Activated naive CD4-positive, alpha-beta T cell treated with anti-CD3 and anti-CD28 coated beads, Interleukin-2, amount 10 ng/mL, durations not matched to agents 7 days and 5 days (primary cell): Measurements from ENCODE around the gene ORC5.
"Not testable (repeated sequence)": the region's sequence is repeated elsewhere in the genome, so short reads cannot be mapped to it uniquely, and the experiment has no call there.

Experiments
- CTCF ChIA-PET: fragments of 350-600 bp; sonication (Branson Sonifier 250); formaldehyde crosslinking; loops from one replicate; lab custom pipeline; 2021; ENCODE audit warnings: antibody characterized with exemption; lab: Charles Lee
- DNase-seq: peaks from one replicate; pipeline ENCODE4 v3.0.0-alpha.2; 2020
- H3K27ac Mint-ChIP-seq: one replicate; pipeline ENCODE4 v1.8.0; 2021; ENCODE audit warnings: mild to moderate bottlenecking, moderate library complexity, mixed read lengths
- H3K27me3 Mint-ChIP-seq: one replicate; pipeline ENCODE4 v1.8.0; 2021; ENCODE audit warnings: mild to moderate bottlenecking, mixed read lengths
- H3K36me3 Mint-ChIP-seq: one replicate; pipeline ENCODE4 v1.8.0; 2021; ENCODE audit warnings: mixed read lengths
- H3K4me1 Mint-ChIP-seq: one replicate; pipeline ENCODE4 v1.8.0; 2021; ENCODE audit warnings: mixed read lengths
- H3K4me3 Mint-ChIP-seq: one replicate; pipeline ENCODE4 v1.8.0; 2021; ENCODE audit warnings: mild to moderate bottlenecking, moderate library complexity, mixed read lengths
- H3K9me3 Mint-ChIP-seq: one replicate; pipeline ENCODE4 v1.8.0; 2021; ENCODE audit warnings: mixed read lengths

The ORC5 gene

GRCh38 chr7:104207731-104208420 is at the start of gene ORC5:
Gene ORC5, minus strand, starts transcription at chr7:104208013. Its CDS starts 109 bp downstream, at chr7:104207904.
- peak; percentile 82 for DNase-seq
- Mint-ChIP-seq H3K9me3 (peaks cover 5% of the 10 kb centered on the region), H3K4me1 (peaks cover 39% of the 10 kb centered on the region), H3K27ac (peak within 1 kb of the TSS; percentile 94), H3K27me3 (peaks cover 16% of the 10 kb centered on the region), H3K36me3 (peaks cover 17% of the 10 kb centered on the region), H3K4me3 (peak within 1 kb of the TSS; percentile 98)
- CTCF ChIA-PET = interaction anchor here (1.4 kb wide), 1 partner anchor 24 kb away, joined by 3 read pairs; no protein-coding TSS in a partner anchor

GRCh38 chr7:104255616-104256015 is 47.8 kb upstream of the ORC5 start:
- CTCF ChIA-PET = interaction anchor here (1.4 kb wide), 1 partner anchor 24 kb away, joined by 3 read pairs; no protein-coding TSS in a partner anchor
- H3K9me3 Mint-ChIP-seq = no peaks in the 10 kb centered on the region
- H3K4me1 Mint-ChIP-seq = no peaks in the 10 kb centered on the region
- no peak for DNase-seq
- no peaks in the 10 kb centered on the region for H3K36me3 Mint-ChIP-seq
- no peak overlapping the region for H3K27ac Mint-ChIP-seq
- peaks cover 5% of the 10 kb centered on the region for H3K27me3 Mint-ChIP-seq
- no peak overlapping the region for H3K4me3 Mint-ChIP-seq

GRCh38 chr7:104255194-104255593 is 47.4 kb upstream of the ORC5 start:
- Mint-ChIP-seq H3K27me3 (peaks cover 5% of the 10 kb centered on the region), H3K9me3 (no peaks in the 10 kb centered on the region), H3K27ac (no peak overlapping the region), H3K36me3 (no peaks in the 10 kb centered on the region), H3K4me1 (no peaks in the 10 kb centered on the region), H3K4me3 (no peak overlapping the region)
- CTCF ChIA-PET = interaction anchor here (1.4 kb wide), 1 partner anchor 23 kb away, joined by 3 read pairs; no protein-coding TSS in a partner anchor
- DNase-seq = no peak

- H3K27ac Mint-ChIP-seq = no peak overlapping the region
These were observed 46.9 kb upstream of the ORC5 start for GRCh38 chr7:104254696-104255095.

GRCh38 chr7:104252409-104253134 is 44.8 kb upstream of the ORC5 start:
- Mint-ChIP-seq H3K36me3 (no peaks in the 10 kb centered on the region), H3K27me3 (no peaks in the 10 kb centered on the region), H3K4me3 (no peak overlapping the region), H3K9me3 (no peaks in the 10 kb centered on the region), H3K4me1 (no peaks in the 10 kb centered on the region), H3K27ac (no peak overlapping the region)
- DNase-seq = no peak
- CTCF ChIA-PET = interaction anchor here (0.9 to 2.5 kb wide), 3 partner anchors 12 to 21 kb away, joined by 4 to 8 read pairs (median 5); no protein-coding TSS in a partner anchor

More at GRCh38 chr7:104254696-104255095, 46.9 kb upstream of the ORC5 start:
- Mint-ChIP-seq H3K36me3 (no peaks in the 10 kb centered on the region), H3K4me3 (no peak overlapping the region), H3K9me3 (no peaks in the 10 kb centered on the region), H3K27me3 (peaks cover 5% of the 10 kb centered on the region), H3K4me1 (no peaks in the 10 kb centered on the region)
- DNase-seq = no peak
- CTCF ChIA-PET = interaction anchor here (1.4 kb wide), 1 partner anchor 23 kb away, joined by 3 read pairs; no protein-coding TSS in a partner anchor

GRCh38 chr7:104242638-104243037 is 34.8 kb upstream of the ORC5 start:
- CTCF ChIA-PET = no interaction called here
- no peak for DNase-seq
- no peaks in the 10 kb centered on the region for H3K36me3 Mint-ChIP-seq
- H3K9me3 Mint-ChIP-seq = no peaks in the 10 kb centered on the region
- peaks cover 8% of the 10 kb centered on the region for H3K27me3 Mint-ChIP-seq
- no peaks in the 10 kb centered on the region for H3K4me1 Mint-ChIP-seq
- no peak overlapping the region for H3K27ac Mint-ChIP-seq
- no peak overlapping the region for H3K4me3 Mint-ChIP-seq

- Mint-ChIP-seq H3K36me3 (no peaks in the 10 kb centered on the region), H3K9me3 (no peaks in the 10 kb centered on the region), H3K4me1 (no peaks in the 10 kb centered on the region), H3K27me3 (peaks cover 12% of the 10 kb centered on the region), H3K27ac (no peak overlapping the region), H3K4me3 (no peak overlapping the region)
- DNase-seq = no peak
- CTCF ChIA-PET = interaction anchor here (0.8 to 1.4 kb wide), 2 partner anchors 10 to 26 kb away, joined by 3 to 7 read pairs; no protein-coding TSS in a partner anchor
These were observed 33.9 kb upstream of the ORC5 start for GRCh38 chr7:104241538-104242209.

- peaks cover 12% of the 10 kb centered on the region for H3K27me3 Mint-ChIP-seq
- CTCF ChIA-PET = interaction anchor here (0.8 to 1.4 kb wide), 2 partner anchors 10 to 26 kb away, joined by 3 to 7 read pairs; no protein-coding TSS in a partner anchor
These were observed 33.3 kb upstream of the ORC5 start for GRCh38 chr7:104241135-104241534.

GRCh38 chr7:104240401-104240800 is 32.6 kb upstream of the ORC5 start:
- no peaks in the 10 kb centered on the region for H3K9me3 Mint-ChIP-seq
- H3K4me3 Mint-ChIP-seq = no peak overlapping the region
- H3K36me3 Mint-ChIP-seq = no peaks in the 10 kb centered on the region
- CTCF ChIA-PET = interaction anchor here (1.8 kb wide), 1 partner anchor 9 kb away, joined by 6 read pairs; no protein-coding TSS in a partner anchor
- H3K27me3 Mint-ChIP-seq = peaks cover 12% of the 10 kb centered on the region
- H3K27ac Mint-ChIP-seq = no peak overlapping the region
- DNase-seq = no peak
- H3K4me1 Mint-ChIP-seq = no peaks in the 10 kb centered on the region

More at GRCh38 chr7:104241135-104241534, 33.3 kb upstream of the ORC5 start:
- DNase-seq = no peak
- H3K4me3 Mint-ChIP-seq = no peak overlapping the region
- no peaks in the 10 kb centered on the region for H3K9me3 Mint-ChIP-seq
- H3K36me3 Mint-ChIP-seq = no peaks in the 10 kb centered on the region
- H3K4me1 Mint-ChIP-seq = no peaks in the 10 kb centered on the region
- H3K27ac Mint-ChIP-seq = no peak overlapping the region

GRCh38 chr7:104234990-104235389 is 27.2 kb upstream of the ORC5 start:
- not testable (repeated sequence) for H3K9me3 Mint-ChIP-seq

GRCh38 chr7:104231054-104232046 is 23.5 kb upstream of the ORC5 start:
- CTCF ChIA-PET = interaction anchor here (0.7 to 3.8 kb wide), 18 partner anchors 9 to 697 kb away, joined by 3 to 30 read pairs (median 4); partner anchors contain the start of gene ORC5
- no peaks in the 10 kb centered on the region for H3K36me3 Mint-ChIP-seq
- no peak overlapping the region for H3K4me3 Mint-ChIP-seq
- H3K9me3 Mint-ChIP-seq = no peaks in the 10 kb centered on the region
- H3K4me1 Mint-ChIP-seq = no peaks in the 10 kb centered on the region
- H3K27ac Mint-ChIP-seq = no peak overlapping the region
- DNase-seq = peak; percentile 48
- peaks cover 20% of the 10 kb centered on the region for H3K27me3 Mint-ChIP-seq

More at GRCh38 chr7:104234990-104235389, 27.2 kb upstream of the ORC5 start:
- CTCF ChIA-PET, H3K4me3 Mint-ChIP-seq, H3K4me1 Mint-ChIP-seq, H3K36me3 Mint-ChIP-seq, DNase-seq, H3K27ac Mint-ChIP-seq: not testable (repeated sequence)
- H3K27me3 Mint-ChIP-seq = peaks cover 27% of the 10 kb centered on the region

GRCh38 chr7:104230606-104231005 is 22.8 kb upstream of the ORC5 start:
- Mint-ChIP-seq H3K4me3 (no peak overlapping the region), H3K27ac (no peak overlapping the region), H3K36me3 (no peaks in the 10 kb centered on the region), H3K9me3 (no peaks in the 10 kb centered on the region), H3K4me1 (no peaks in the 10 kb centered on the region), H3K27me3 (peaks cover 20% of the 10 kb centered on the region)
- DNase-seq = no peak
- CTCF ChIA-PET = interaction anchor here (0.8 to 3.8 kb wide), 7 partner anchors 22 to 690 kb away, joined by 3 to 30 read pairs (median 3); partner anchors contain the start of gene ORC5

- H3K27me3 Mint-ChIP-seq = peaks cover 26% of the 10 kb centered on the region
- H3K4me3 Mint-ChIP-seq = no peak overlapping the region
- CTCF ChIA-PET = no interaction called here
- H3K4me1 Mint-ChIP-seq = no peaks in the 10 kb centered on the region
- DNase-seq = no peak
- no peaks in the 10 kb centered on the region for H3K9me3 Mint-ChIP-seq
- H3K36me3 Mint-ChIP-seq = no peaks in the 10 kb centered on the region
- no peak overlapping the region for H3K27ac Mint-ChIP-seq
These were observed 20.6 kb upstream of the ORC5 start for GRCh38 chr7:104228442-104228841.
